GM12864 (cell line): ENCODE results near the gene PGM1.
"Not testable (repeated sequence)": the region's sequence is repeated elsewhere in the genome, so short reads cannot be mapped to it uniquely, and the experiment has no call there.

Experiments
- DNase-seq: peaks from one replicate; pipeline ENCODE4 v3.0.0-alpha.2; 2011; ENCODE audit warnings: low read depth
- H3K4me3 ChIP-seq: 2 replicates; pipeline ENCODE4 v1.5.1; 2011; ENCODE audit warnings: mild to moderate bottlenecking, low read depth, low read length, control low read depth
- CTCF ChIP-seq: IDR thresholded peaks from 2 replicates; pipeline ENCODE4 v1.5.1; 2011; ENCODE audit warnings: low read depth, mild to moderate bottlenecking, moderate library complexity, low read length, control low read depth, inconsistent platforms; ENCODE audit errors: missing control alignments

The PGM1 gene

GRCh38 chr1:63557365-63557987 is 35.7 kb upstream of the PGM1 start:
- H3K4me3 ChIP-seq = no peak overlapping the region
- TF ChIP-seq CTCF = peak; percentile 41
- DNase-seq = peak; percentile 15

- H3K4me3 ChIP-seq = no peak overlapping the region
- no peak for TF ChIP-seq CTCF
- no peak for DNase-seq
Observed at GRCh38 chr1:63559357-63559756, 33.9 kb upstream of the PGM1 start.

GRCh38 chr1:63563745-63564144 is 29.5 kb upstream of the PGM1 start:
- no peak for DNase-seq
- no peak overlapping the region for H3K4me3 ChIP-seq
- TF ChIP-seq CTCF = no peak

GRCh38 chr1:63569068-63569467 is 24.1 kb upstream of the PGM1 start:
- H3K4me3 ChIP-seq = no peak overlapping the region
- DNase-seq = no peak
- TF ChIP-seq CTCF = no peak

GRCh38 chr1:63569640-63570316 is 23.4 kb upstream of the PGM1 start:
- TF ChIP-seq CTCF = no peak
- no peak overlapping the region for H3K4me3 ChIP-seq
- no peak for DNase-seq

- not testable (repeated sequence) for DNase-seq, H3K4me3 ChIP-seq
Observed at GRCh38 chr1:63572686-63573085, 20.5 kb upstream of the PGM1 start.

- H3K4me3 ChIP-seq, DNase-seq: not testable (repeated sequence)
Observed at GRCh38 chr1:63574203-63574796, 18.9 kb upstream of the PGM1 start.

- peak; percentile 44 for TF ChIP-seq CTCF
- no peak overlapping the region for H3K4me3 ChIP-seq
- no peak for DNase-seq
Observed at GRCh38 chr1:63575340-63575826, 17.8 kb upstream of the PGM1 start.

- not testable (repeated sequence) for DNase-seq
Observed at GRCh38 chr1:63586326-63586725, 6.9 kb upstream of the PGM1 start.

More at GRCh38 chr1:63586326-63586725, 6.9 kb upstream of the PGM1 start:
- H3K4me3 ChIP-seq = not testable (repeated sequence)
